LNCAP (cell line): Measurements from ENCODE around the gene TNFRSF13B.

Source experiments
- TF ChIP-seq, protein P1 (sequence below): fragments of 450-650 bp; IDR thresholded peaks from 2 replicates; pipeline ENCODE4 v1.5.1; 2017; ENCODE audit warnings: mild to moderate bottlenecking

Gene TNFRSF13B

DNA sequence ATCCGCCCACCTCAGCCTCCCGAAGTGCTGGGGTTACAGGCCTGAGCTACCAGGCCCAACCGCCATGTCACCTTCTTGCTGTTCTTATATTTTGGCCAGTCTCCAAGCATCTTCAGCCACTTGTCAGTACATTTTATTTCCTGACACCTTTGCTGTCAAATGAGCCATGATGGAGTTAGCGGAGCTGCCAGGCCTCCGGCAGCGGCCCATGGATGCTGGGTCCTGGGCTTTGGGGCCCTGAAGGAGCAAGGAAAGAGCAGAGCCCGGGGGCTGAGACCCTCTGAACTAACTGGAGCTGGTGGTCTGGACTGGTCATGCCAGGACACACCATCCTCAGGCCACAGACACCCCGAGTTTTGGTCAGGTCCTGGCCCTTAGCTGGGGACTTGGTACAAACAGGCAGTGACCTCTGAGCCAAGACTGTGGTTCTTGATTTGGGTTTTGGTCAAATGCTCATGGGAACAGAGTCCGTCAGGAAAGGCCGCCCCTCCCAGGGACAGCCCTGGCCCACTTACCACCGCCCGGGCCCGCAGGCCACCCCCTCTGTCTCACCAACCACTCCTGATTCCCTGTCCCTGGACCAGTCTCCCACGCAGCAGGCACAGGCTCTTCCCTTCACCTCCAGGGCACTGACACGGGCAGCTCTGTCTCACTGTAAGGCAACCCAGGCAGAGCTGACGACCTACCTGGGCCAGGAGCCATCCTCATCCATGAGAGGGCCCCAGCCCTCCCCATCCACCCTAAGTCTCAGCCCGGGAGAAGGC is 42.0 kb downstream of the TNFRSF13B start:
- TF ChIP-seq, protein P1, sequence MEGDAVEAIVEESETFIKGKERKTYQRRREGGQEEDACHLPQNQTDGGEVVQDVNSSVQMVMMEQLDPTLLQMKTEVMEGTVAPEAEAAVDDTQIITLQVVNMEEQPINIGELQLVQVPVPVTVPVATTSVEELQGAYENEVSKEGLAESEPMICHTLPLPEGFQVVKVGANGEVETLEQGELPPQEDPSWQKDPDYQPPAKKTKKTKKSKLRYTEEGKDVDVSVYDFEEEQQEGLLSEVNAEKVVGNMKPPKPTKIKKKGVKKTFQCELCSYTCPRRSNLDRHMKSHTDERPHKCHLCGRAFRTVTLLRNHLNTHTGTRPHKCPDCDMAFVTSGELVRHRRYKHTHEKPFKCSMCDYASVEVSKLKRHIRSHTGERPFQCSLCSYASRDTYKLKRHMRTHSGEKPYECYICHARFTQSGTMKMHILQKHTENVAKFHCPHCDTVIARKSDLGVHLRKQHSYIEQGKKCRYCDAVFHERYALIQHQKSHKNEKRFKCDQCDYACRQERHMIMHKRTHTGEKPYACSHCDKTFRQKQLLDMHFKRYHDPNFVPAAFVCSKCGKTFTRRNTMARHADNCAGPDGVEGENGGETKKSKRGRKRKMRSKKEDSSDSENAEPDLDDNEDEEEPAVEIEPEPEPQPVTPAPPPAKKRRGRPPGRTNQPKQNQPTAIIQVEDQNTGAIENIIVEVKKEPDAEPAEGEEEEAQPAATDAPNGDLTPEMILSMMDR: no peak

DNA sequence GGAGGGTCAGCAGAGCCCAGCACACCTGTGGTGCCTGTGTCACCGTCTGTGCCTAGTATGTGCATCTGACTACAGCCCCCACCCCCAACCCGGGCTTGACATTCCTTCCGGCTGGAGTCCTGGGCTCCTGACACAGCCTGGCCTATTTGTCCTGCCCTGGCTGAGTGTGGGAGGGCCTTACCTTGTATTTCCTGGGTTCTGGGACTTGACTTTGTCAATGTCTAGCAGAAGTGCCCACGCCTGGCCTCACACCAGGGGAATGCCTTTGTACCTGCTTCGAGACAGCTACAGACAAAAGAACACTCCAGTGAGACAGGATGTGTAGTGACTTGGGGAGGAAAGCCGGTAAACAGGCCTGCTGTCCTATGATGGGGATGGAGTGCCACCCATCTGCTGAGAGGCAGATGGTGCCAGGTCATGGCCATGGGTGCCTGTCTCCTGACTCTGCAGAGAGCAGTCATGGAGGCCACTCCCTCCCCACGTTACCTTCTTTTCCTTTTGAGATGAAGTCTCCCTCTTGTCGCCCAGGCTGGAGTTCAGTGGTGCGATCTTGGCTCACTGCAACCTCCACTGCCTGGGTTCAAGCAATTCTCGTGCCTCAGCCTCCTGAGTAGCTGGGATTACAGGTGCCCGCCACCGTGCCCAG is 42.8 kb downstream of the TNFRSF13B start:
- TF ChIP-seq, protein P1: no peak

DNA sequence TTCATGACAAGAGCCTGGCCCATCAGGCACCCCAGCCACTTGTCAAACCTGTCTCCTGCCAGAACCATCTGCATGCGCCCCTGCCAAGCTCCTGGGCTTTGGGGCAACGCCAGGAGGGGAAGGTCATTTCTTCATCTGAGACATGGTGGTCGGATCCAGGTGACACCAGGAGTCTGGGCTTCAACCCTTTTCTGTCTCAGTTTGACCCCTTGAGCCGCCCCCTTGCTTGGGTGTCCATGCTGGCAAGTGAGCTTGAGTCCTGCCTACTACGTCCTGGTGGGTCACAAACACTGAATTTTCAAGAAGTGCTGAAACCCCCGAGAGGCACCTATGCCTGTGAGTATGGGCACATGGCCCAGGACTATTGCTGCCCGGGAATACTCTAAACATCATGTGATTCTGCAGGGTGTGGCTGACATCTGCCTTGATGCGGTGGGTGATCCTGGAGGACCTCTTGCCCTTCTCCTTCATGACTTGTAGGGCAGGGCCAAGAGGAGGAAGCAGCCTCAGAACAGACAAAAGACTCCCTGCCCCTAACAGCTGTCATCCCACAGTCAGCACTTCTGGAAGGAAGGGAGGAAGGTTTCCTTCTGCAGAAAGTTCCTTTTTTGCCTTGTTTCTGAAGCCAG is 43.4 kb downstream of the TNFRSF13B start:
- TF ChIP-seq, protein P1: no peak

DNA sequence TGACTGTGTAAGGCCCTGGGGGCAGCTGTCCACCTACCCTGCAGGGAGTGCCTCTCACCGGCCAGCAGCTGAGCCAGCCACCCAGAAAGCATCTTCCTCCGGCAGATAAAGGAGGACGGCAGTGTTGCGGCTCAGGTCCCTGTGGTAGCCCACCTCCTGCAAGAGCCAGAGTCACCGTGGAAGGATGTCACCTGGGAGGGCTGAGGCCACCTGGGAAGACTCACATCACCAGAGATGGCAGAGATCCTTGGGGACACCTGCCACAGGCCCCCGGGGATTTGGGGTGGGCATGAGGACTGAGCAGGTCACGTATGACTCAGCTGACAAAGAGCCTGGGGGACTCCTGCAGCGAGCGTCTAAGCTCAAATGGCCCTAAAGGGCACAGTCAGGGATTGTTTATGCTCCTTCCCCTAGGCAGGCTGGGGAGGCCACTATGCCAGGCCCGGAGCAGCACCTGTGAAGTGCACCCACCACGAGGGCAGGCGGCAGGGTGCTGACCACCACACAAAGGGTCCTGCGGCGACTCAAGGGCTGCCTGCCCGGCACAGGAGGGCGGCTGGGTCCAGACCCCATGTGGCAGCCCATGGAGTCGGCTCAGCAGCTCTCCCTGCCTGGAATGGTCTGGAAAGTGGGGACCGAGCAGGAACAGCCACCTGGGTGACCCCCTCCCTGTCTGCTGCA is 44.1 kb downstream of the TNFRSF13B start:
- TF ChIP-seq, protein P1: no peak

DNA sequence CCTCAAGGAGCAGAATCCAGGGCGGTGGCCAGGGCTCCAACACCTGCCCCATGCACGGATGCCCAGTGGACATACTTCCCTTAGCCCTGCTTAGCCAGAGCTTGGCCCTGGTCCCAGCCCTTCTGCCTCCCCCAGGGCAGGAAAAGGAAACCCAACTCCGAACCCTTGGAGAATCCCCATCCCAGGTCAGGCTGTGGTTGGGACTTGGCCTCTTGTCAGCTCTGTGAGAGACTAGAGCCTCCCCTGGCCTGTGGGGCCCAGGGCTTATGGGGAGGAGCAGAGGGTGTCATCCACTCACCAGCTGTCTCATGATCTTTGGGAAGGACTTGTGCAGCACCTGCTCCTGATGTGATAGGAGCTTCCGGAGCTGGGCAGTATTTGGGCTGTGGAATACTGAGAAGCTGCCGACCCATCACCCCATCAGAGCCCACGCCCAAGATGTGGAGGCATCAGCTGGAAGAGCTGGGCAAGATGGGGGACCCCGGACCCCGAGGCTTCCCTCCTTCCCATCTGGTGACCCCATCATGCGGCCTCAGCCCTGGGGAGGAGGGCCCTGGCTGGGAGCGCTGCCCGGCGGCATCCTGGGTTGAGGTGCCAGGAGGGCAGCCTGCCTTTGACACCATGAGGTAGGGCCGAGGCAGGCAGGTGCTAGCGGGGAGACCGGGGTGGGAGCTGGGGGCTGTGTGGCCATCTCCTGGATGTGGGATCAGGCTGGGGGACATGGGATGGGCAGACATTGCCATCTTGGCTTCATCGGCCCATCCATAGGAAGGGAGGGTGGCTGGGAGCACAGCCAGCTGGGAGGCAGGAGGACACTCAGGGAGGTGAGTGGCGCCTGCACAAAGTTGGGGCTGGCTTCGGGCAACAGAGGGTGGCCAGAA is 45.1 kb downstream of the TNFRSF13B start:
- TF ChIP-seq, protein P1: no peak

DNA sequence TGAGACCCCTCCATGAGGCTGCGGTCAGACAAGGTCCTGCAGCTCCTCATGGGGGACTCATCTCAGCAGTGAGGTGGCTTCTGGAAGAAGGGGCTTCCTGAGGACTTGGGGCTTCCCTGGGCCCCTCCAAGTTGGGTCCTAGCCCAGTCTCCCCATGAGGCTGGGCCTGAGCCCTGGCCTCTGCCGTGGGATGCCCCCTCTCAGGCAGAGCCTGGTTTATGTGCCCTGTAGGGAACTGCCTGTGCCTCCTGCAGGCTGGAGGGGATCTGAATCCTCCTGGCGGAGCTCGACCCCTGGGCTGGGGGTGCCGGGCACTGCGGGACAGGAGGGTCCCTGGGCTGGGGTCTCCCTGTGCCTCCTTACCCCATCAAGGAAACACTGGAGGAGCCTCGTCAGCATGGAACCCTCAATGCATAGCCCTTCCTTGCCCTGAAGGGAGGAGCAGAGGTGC is 45.8 kb downstream of the TNFRSF13B start:
- TF ChIP-seq, protein P1: no peak
